Fibroblast of villous mesenchyme (primary cell): Measurements from ENCODE around the gene SIRPA. TPM values are rescaled to one million over a fixed set of nuclear protein-coding genes. Genes with fewer than 3 reads are reported as not detected.

Experiments used
- DNase-seq: peaks from one replicate; pipeline ENCODE4 v3.0.0-alpha.2; 2010; ENCODE audit warnings: low read depth
- H3K4me3 ChIP-seq: 2 replicates; pipeline ENCODE4 v1.5.1; 2011; ENCODE audit warnings: low read depth, mild to moderate bottlenecking, low read length
- total RNA-seq: library from RNA; depleted of rRNA; stranded (reverse); fragments of >200 nt; gene quantifications from 2 replicates; pipeline ENCODE4 v1.2.3, GENCODE V29; 2012
- TF ChIP-seq, protein P1 (sequence below): IDR thresholded peaks from 2 replicates; pipeline ENCODE4 v1.5.1; 2012; ENCODE audit warnings: low read depth, mild to moderate bottlenecking, low read length; ENCODE audit not compliant: insufficient read depth

Gene SIRPA
- total RNA-seq, 1 donor, result 3.9 TPM

DNA sequence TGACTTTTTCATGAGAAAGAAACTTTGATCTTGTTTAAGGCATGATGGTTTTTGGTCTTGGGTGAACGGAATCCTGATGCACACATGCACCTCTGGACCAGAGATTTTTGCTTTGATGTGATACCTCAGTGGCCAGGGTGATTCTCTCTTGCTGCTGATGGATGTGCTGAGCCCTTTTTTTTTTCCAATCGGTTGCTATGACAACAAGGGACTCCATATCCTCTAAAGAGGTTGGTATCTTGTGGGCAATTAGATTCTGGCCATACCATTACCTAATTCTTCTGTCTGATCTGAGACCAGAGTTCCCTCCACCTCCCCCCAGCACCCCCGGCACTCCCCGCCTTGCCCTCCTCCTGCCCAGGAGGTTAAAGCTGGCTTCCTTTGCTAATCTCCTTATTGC lies 73.8 kb downstream of the SIRPA start:
- no peak overlapping the region for H3K4me3 ChIP-seq
- no peak for DNase-seq
- TF ChIP-seq, protein P1, sequence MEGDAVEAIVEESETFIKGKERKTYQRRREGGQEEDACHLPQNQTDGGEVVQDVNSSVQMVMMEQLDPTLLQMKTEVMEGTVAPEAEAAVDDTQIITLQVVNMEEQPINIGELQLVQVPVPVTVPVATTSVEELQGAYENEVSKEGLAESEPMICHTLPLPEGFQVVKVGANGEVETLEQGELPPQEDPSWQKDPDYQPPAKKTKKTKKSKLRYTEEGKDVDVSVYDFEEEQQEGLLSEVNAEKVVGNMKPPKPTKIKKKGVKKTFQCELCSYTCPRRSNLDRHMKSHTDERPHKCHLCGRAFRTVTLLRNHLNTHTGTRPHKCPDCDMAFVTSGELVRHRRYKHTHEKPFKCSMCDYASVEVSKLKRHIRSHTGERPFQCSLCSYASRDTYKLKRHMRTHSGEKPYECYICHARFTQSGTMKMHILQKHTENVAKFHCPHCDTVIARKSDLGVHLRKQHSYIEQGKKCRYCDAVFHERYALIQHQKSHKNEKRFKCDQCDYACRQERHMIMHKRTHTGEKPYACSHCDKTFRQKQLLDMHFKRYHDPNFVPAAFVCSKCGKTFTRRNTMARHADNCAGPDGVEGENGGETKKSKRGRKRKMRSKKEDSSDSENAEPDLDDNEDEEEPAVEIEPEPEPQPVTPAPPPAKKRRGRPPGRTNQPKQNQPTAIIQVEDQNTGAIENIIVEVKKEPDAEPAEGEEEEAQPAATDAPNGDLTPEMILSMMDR, result no peak

DNA sequence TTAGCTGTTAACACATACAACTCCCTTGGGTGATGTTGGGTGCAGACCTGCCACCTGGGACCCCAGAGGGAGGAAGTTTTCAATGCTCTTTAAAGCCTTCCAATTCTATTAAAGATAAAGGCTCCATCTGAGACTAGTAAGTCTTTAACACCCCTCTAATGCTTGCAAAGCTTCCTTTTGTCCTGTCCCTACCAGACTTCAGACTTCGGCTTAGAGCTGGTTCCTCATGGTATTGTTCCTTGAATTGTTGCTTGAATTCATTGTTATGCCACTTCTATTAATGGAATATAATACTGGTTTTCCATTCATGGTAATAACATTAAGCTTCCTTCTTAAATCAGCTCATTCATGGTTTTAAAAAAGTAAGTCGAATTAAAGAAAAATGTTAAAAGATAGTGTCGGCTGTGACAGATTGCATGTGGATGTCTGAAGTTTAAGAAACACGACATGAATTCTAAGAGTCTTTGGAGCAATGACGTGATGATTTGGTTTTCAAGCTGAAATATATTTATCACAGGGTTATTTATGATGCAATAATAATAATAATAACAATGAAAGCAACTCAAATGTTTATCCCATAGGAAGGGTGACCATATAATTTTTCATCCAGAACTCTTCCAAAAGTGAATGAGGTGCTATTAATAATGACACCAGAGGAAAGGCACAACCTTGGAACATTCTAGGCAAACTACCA lies 76.8 kb downstream of the SIRPA start:
- no peak for DNase-seq
- H3K4me3 ChIP-seq, result no peak overlapping the region
- TF ChIP-seq, protein P1, result no peak

DNA sequence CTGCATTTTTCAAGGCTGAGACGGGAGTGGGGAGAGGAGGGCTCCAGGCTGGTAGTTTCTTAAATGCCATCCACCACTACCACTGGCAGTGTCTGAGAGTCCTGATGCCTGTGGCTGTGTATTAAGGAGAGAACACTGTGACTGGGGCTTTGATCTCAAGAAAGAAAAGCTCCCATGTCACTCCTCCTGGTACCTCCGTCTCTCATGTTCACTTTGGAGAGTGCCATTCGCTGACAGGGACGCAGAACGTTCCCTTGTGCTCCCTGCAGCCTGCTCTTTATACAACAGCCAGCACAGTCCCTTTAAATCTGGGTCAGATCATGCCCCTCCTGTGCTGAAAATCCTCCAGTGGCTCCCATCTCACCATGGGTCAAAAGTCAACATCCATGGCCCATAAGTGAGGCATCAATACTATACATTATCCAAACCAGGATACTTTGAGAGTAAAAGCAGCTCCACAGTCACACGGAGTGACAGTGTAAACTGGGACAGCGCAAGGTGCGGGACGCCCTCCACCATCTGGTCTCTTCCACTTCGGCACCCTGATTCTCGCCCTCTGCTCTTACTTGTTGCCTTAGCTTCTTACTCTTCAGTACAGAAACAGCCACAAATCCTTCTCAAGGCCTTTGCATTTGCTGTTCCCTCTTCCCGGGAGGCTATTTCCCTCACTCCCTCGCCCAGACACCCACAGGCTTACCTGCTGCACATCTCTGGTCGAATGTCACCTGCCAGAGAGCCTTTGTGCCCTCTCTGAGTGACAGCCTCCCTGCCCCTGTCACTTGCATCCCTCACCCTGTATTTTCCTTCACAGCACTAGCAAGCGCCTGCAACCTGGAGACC lies 78.6 kb downstream of the SIRPA start:
- no peak overlapping the region for H3K4me3 ChIP-seq
- TF ChIP-seq, protein P1, result no peak
- no peak for DNase-seq

DNA sequence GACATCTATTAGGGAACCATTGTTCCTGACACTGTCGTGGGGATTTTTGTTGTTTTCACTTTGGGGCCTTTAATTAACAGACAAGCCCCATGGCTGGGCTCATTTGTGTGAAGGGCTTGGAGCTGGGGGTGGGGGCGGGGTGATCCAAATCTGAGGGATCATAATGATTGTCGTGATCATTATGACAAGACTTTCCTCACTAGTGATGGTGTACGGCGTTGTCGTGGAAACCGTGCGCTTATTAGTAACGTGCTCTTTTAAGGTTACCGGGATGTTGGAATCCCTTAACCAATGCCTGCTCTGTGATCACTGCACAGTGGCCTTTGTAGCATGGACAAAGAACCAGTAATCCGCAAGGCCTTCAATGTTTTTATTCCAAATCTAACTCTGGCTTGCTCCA lies 80.1 kb downstream of the SIRPA start:
- DNase-seq, result no peak
- TF ChIP-seq, protein P1, result no peak
- no peak overlapping the region for H3K4me3 ChIP-seq

DNA sequence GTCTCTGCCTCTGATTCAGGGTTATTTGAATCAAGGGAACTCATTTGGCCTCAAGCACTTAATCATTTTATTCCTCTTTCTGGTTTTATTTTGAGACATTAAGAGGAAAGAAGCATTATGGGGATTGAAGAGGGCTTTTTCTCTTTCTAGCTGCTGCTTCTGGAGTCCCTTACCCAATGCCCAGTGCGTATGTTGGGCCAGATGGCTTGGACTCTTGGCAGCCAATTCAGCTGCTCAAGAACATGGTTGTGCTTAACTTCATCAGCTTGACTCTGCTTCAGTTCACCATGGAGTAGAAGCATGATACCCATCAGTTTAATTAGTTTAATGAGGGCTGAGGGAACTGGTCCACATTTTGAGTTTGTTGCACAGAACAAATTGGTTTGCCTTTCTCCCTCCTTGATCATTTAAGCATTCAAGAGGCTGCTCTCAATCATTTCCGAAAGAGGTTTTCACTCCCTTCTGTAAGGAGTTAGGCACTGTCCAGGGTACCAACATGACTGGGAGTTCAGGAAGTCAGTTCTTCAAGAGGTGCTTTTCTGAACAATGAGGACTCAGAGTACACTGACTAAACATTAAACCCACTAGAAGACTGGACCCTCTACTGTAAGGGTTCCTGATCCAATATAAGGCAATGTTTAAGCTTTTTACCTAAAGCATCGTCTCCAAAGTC lies 84.0 kb downstream of the SIRPA start:
- no peak for DNase-seq
- H3K4me3 ChIP-seq, result no peak overlapping the region
- TF ChIP-seq, protein P1, result no peak

DNA sequence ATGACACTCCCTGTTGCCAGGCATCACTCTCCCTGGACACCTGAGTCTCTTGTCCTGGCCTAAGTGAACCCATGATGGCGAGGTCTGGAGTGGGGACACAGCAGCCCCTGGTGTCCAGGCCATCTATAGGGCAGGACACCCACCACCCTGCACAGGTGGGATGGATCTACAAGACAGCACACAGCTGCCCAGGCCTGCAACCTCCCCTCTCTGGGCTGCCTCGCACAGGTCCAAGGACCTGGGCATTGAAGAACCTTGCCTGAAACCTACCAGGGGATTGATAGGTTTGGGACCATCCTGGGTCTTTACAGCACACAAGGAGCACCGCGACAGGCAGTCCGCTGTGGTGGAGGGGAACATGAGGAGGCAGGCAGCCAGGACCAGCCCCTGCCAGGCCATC lies 87.5 kb downstream of the SIRPA start:
- DNase-seq, result no peak
- H3K4me3 ChIP-seq, result no peak overlapping the region
- TF ChIP-seq, protein P1, result no peak
